Neural progenitor cell (in vitro differentiated cells): ENCODE measurements around the gene HSD11B1. TPM values are rescaled to one million over a fixed set of nuclear protein-coding genes. Genes with fewer than 3 reads are reported as not detected.

Source experiments
- DNase-seq: peaks from one replicate; pipeline ENCODE4 v3.0.0-alpha.2; 2016; ENCODE audit warnings: low spot score
- H2AFZ ChIP-seq: fragments of 200-600 bp; sonication (generic); replicated peaks from 2 replicates; pipeline ENCODE4 v1.6.1; 2016; ENCODE audit warnings: antibody characterized with exemption
- H3F3A ChIP-seq: fragments of 200-600 bp; sonication (generic); 2 replicates; pipeline ENCODE4 v1.6.1; 2016; ENCODE audit warnings: antibody characterized with exemption, low read depth
- H3K27ac ChIP-seq: fragments of 200-600 bp; sonication (generic); 2 replicates; pipeline ENCODE4 v1.5.1; 2016; ENCODE audit warnings: mild to moderate bottlenecking
- H3K27me3 ChIP-seq: fragments of 200-600 bp; sonication (generic); 2 replicates; pipeline ENCODE4 v1.6.1; 2016; ENCODE audit warnings: mild to moderate bottlenecking, moderate library complexity
- H3K36me3 ChIP-seq: fragments of 200-600 bp; sonication (generic); 2 replicates; pipeline ENCODE4 v1.5.1; 2016
- H3K4me1 ChIP-seq: fragments of 200-600 bp; sonication (generic); 2 replicates; pipeline ENCODE4 v1.6.1; 2016; ENCODE audit warnings: mixed run types
- H3K4me2 ChIP-seq: fragments of 200-600 bp; sonication (generic); 2 replicates; pipeline ENCODE4 v1.6.1; 2016
- H3K4me3 ChIP-seq: fragments of 200-600 bp; sonication (generic); 2 replicates; pipeline ENCODE4 v1.5.1; 2016
- H3K79me2 ChIP-seq: fragments of 200-600 bp; sonication (generic); 2 replicates; pipeline ENCODE4 v1.6.1; 2016; ENCODE audit warnings: low read depth
- H3K9ac ChIP-seq: fragments of 200-600 bp; sonication (generic); 2 replicates; pipeline ENCODE4 v1.6.1; 2016
- H3K9me3 ChIP-seq: fragments of 200-600 bp; sonication (generic); 2 replicates; pipeline ENCODE4 v1.5.1; 2016; ENCODE audit warnings: low read depth
- H4K20me1 ChIP-seq: fragments of 200-600 bp; sonication (generic); 2 replicates; pipeline ENCODE4 v1.6.1; 2016; ENCODE audit warnings: low read depth
- H3K27ac Mint-ChIP-seq: 3 replicates; pipeline ENCODE4 v1.8.0; 2021; ENCODE audit warnings: mixed read lengths
- H3K27me3 Mint-ChIP-seq: 2 replicates; pipeline ENCODE4 v1.8.0; 2022; ENCODE audit warnings: low read depth, mild to moderate bottlenecking, inconsistent platforms, moderate library complexity, mixed read lengths; ENCODE audit not compliant: insufficient read depth
- H3K36me3 Mint-ChIP-seq: 3 replicates; pipeline ENCODE4 v1.8.0; 2021; ENCODE audit warnings: mixed read lengths
- H3K4me1 Mint-ChIP-seq: 3 replicates; pipeline ENCODE4 v1.8.0; 2021; ENCODE audit warnings: mixed read lengths
- H3K4me3 Mint-ChIP-seq: 3 replicates; pipeline ENCODE4 v1.8.0; 2021; ENCODE audit warnings: mild to moderate bottlenecking, moderate library complexity, mixed read lengths
- H3K9me3 Mint-ChIP-seq: 3 replicates; pipeline ENCODE4 v1.8.0; 2020; ENCODE audit warnings: mixed read lengths
- EZH2 ChIP-seq: fragments of 200-600 bp; sonication (generic); IDR thresholded peaks from 2 replicates; pipeline ENCODE4 v1.6.1; 2017; ENCODE audit warnings: antibody characterized with exemption, mild to moderate bottlenecking, moderate library complexity
- EZH2phosphoT487 ChIP-seq: fragments of 200-600 bp; sonication (generic); IDR thresholded peaks from 2 replicates; pipeline ENCODE4 v1.6.1; 2017; ENCODE audit warnings: antibody characterized with exemption
- total RNA-seq: library from RNA; depleted of rRNA; stranded (reverse); fragments of >200 nt; gene quantifications from 2 replicates; pipeline ENCODE4 v1.2.3, GENCODE V29; 2015; ENCODE audit warnings: low replicate concordance
- TF ChIP-seq, protein P1 (sequence below): fragments of 200-600 bp; sonication (generic); IDR thresholded peaks from 2 replicates; pipeline ENCODE4 v1.5.1; 2017; ENCODE audit warnings: antibody characterized with exemption, mild to moderate bottlenecking

The HSD11B1 gene
- total RNA-seq, 1 donor from 2014 or later: not detected

DNA sequence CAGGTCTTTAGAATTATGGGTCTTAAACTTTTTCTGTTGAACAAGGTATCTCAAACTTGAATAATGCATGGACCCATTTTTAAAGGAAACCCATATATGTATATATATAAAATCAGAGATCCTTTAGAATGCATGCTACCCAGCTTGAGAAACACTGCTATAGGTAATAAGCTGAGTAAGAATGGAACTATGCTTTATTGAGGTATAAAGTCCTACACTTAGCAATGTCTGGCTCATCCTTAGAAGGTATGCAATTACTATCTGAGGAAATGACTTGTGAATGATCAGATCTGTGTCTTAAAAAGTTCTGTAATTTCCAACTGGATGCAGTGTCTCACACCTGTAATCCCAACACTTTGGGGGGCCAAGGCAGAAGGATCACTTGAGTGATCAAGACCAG, 62.5 kb downstream of the HSD11B1 start:
- Histone ChIP-seq H3K9me3 (no peaks in the 10 kb centered on the region), H3K4me2 (no peak overlapping the region), H4K20me1 (no peaks in the 10 kb centered on the region), H2AFZ (no peak overlapping the region), H3K36me3 (no peaks in the 10 kb centered on the region), H3F3A (peaks cover 11% of the 10 kb centered on the region), H3K79me2 (no peaks in the 10 kb centered on the region), H3K4me1 (no peaks in the 10 kb centered on the region), H3K27me3 (no peaks in the 10 kb centered on the region), H3K4me3 (no peak overlapping the region), H3K9ac (no peak overlapping the region), H3K27ac (no peak overlapping the region)
- H3K4me3 Mint-ChIP-seq: no peak overlapping the region
- H3K4me1 Mint-ChIP-seq: no peaks in the 10 kb centered on the region
- no peaks in the 10 kb centered on the region for H3K9me3 Mint-ChIP-seq
- no peaks in the 10 kb centered on the region for H3K36me3 Mint-ChIP-seq
- no peak for DNase-seq
- H3K27ac Mint-ChIP-seq: no peak overlapping the region
- no peak for TF ChIP-seq EZH2
- TF ChIP-seq, protein P1, sequence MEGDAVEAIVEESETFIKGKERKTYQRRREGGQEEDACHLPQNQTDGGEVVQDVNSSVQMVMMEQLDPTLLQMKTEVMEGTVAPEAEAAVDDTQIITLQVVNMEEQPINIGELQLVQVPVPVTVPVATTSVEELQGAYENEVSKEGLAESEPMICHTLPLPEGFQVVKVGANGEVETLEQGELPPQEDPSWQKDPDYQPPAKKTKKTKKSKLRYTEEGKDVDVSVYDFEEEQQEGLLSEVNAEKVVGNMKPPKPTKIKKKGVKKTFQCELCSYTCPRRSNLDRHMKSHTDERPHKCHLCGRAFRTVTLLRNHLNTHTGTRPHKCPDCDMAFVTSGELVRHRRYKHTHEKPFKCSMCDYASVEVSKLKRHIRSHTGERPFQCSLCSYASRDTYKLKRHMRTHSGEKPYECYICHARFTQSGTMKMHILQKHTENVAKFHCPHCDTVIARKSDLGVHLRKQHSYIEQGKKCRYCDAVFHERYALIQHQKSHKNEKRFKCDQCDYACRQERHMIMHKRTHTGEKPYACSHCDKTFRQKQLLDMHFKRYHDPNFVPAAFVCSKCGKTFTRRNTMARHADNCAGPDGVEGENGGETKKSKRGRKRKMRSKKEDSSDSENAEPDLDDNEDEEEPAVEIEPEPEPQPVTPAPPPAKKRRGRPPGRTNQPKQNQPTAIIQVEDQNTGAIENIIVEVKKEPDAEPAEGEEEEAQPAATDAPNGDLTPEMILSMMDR: no peak
- no peak for TF ChIP-seq EZH2phosphoT487
- no peaks in the 10 kb centered on the region for H3K27me3 Mint-ChIP-seq

DNA sequence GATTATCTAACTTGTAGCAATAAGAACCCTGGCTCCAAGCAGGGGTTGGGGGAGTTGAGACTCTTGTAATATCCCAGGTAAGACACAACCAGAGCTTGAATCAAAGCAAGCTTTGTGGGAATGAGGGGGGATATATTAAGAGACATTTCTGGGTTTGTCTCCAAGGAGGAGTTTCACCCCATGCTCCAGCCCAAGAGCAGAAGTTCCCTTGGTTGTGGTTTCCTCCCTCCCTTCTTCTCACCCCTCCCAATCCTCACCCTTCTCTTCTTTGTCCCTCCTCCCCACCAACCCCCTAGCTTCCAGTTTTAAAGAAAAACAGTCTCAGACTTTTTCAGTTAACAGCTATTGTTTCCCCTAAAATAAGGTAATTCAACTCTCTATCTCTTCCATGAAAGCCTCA, 63.1 kb downstream of the HSD11B1 start:
- Mint-ChIP-seq H3K4me3 (no peak overlapping the region), H3K9me3 (no peaks in the 10 kb centered on the region), H3K36me3 (no peaks in the 10 kb centered on the region), H3K27ac (no peak overlapping the region), H3K4me1 (no peaks in the 10 kb centered on the region), H3K27me3 (no peaks in the 10 kb centered on the region)
- Histone ChIP-seq H3K79me2 (no peaks in the 10 kb centered on the region), H3K4me3 (no peak overlapping the region), H3K27ac (no peak overlapping the region), H4K20me1 (no peaks in the 10 kb centered on the region), H3K4me2 (no peak overlapping the region), H3K9me3 (no peaks in the 10 kb centered on the region), H2AFZ (no peak overlapping the region), H3K36me3 (no peaks in the 10 kb centered on the region), H3F3A (peaks cover 11% of the 10 kb centered on the region), H3K4me1 (no peaks in the 10 kb centered on the region), H3K9ac (no peak overlapping the region), H3K27me3 (no peaks in the 10 kb centered on the region)
- TF ChIP-seq, protein P1: no peak
- no peak for TF ChIP-seq EZH2
- TF ChIP-seq EZH2phosphoT487: no peak
- no peak for DNase-seq

DNA sequence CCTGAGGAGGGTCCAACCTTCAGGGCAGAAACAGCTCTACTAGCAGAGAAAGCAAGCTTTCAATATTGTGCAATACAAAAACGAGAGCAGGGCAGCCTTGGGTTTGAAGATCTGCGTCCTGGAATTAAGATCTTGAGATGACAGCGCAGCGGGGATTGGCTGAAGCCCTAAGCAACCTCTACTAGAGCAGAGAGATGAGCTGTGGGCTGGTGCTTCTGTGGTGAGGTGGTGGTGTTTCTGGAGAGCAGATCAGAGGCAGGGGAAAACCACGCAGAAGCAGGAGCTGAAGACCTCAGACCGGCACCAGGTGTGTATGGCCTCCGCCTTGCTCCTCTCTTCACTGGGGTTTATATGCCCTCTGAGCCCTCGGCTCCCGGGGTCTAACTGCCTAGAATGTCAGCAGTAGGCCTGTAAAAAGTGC, 63.7 kb downstream of the HSD11B1 start:
- no peak for DNase-seq
- no peak overlapping the region for H3K4me3 Mint-ChIP-seq
- H3K27me3 Mint-ChIP-seq: no peaks in the 10 kb centered on the region
- H2AFZ ChIP-seq: no peak overlapping the region
- H3K36me3 ChIP-seq: no peaks in the 10 kb centered on the region
- TF ChIP-seq EZH2 (no peak), EZH2phosphoT487 (no peak)
- TF ChIP-seq, protein P1: no peak
- no peaks in the 10 kb centered on the region for H3K27me3 ChIP-seq
- no peaks in the 10 kb centered on the region for H3K4me1 Mint-ChIP-seq
- H3K9ac ChIP-seq: no peak overlapping the region
- no peak overlapping the region for H3K4me3 ChIP-seq
- H3K27ac ChIP-seq: no peak overlapping the region
- no peak overlapping the region for H3K4me2 ChIP-seq
- no peaks in the 10 kb centered on the region for H3K4me1 ChIP-seq
- no peak overlapping the region for H3K27ac Mint-ChIP-seq
- no peaks in the 10 kb centered on the region for H4K20me1 ChIP-seq
- H3F3A ChIP-seq: peaks cover 11% of the 10 kb centered on the region
- no peaks in the 10 kb centered on the region for H3K36me3 Mint-ChIP-seq
- H3K9me3 ChIP-seq: no peaks in the 10 kb centered on the region
- H3K9me3 Mint-ChIP-seq: no peaks in the 10 kb centered on the region
- H3K79me2 ChIP-seq: no peaks in the 10 kb centered on the region
